Mucosa of gallbladder (tissue), 1 donor: ENCODE data around the gene TUBA4A. TPM values are rescaled to one million over a fixed set of nuclear protein-coding genes. Genes with fewer than 3 reads are reported as not detected.
A peak's percentile ranks its signal among the peaks of the same experiment; 100 is the strongest.
"Not testable (repeated sequence)": the region's sequence is repeated elsewhere in the genome, so short reads cannot be mapped to it uniquely, and the experiment has no call there.

Experiments
- DNase-seq: peaks from one replicate; pipeline ENCODE4 v3.0.0-alpha.2; 2020; ENCODE audit warnings: low spot score
- total RNA-seq: library from RNA; stranded (reverse); gene quantifications from one replicate; pipeline ENCODE4 v1.2.1, GENCODE V29; 2021
- donor health status: DM: no; HTN: no; CAD: no.

The TUBA4A gene
- total RNA-seq: 40.6 TPM

DNA sequence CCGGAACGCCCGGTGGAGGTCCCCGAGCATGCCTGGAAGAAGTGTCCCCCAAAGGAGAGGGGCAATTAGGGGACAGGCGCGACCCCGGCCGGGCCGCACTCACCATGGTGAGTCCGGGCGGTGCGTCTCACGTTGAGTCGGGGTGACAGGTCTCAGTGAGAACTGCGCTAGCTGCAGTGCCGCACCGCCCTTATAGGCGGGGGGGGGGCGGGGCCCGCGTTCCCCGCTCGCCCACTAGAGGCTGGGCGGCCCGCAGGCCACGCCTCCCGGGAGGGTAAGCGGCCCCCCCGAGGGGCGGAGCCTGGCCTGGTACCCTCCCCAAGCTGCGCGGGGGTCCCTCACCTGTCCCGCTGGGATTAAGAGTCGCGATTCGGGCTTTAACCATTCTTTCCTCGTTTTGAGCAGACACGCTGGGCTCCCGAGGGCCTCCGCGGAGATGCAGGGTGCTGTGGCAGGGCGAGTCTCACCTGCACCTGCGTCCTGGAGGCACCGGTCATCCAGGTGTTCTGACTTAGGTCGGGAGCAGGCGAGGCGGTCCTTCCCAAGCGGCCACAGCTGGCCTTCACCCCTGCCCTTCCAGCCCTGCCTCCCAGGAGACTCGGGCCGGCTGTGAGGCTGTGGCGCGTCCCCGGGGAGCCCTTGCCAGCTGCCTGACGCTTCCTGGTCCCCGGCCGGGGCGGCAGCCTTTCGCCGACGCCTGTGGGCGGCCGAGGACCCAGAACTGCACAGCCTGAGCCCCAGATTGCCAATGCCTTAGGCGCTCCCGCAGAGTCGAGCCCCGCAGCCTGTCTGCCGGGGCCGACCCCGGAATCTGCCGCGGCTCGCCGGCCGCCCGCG, at the start of gene TUBA4A:
TUBA4A (minus strand) TSS at position 166 of the 837 bp plus-strand sequence; CDS start at position 106, 60 bp downstream.
- peak; percentile 87 for DNase-seq

- no peak for DNase-seq
Measured at GRCh38 chr2:219302412-219302968, 48.8 kb upstream of the TUBA4A start.

GRCh38 chr2:219300022-219300421, 46.3 kb upstream of the TUBA4A start:
- DNase-seq: no peak

GRCh38 chr2:219299372-219299760, 45.6 kb upstream of the TUBA4A start:
- no peak for DNase-seq

DNA sequence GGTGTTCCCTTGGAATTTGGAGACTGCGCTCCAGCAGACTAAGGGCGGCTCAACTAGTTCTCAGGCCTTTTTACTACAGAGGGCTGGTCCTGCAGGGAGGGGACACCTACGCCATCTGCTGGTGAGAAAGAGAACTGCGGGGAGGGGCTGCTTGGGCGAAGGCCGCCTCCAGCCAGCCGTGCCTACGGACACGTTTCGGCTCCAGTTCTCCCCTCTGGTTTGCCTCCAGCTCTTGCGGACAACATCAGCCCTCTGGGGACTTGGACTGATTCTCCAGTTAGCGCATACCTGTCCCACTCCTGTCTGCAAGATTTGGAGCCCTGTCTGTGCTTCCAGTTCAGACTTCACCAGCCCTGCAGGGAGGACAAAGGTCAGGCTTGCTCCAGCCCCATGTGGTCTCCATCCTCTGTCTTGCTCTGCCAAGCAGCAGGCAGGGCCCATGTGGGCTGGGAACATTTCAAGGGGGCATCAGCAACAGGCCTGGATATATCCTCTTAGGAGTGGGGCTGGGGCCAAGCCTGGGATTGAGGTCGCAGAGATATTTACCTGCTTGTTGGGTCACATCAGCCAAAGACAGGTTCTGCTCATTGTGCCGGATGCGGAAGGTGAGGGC, 45.1 kb upstream of the TUBA4A start:
- peak; percentile 92 for DNase-seq

DNA sequence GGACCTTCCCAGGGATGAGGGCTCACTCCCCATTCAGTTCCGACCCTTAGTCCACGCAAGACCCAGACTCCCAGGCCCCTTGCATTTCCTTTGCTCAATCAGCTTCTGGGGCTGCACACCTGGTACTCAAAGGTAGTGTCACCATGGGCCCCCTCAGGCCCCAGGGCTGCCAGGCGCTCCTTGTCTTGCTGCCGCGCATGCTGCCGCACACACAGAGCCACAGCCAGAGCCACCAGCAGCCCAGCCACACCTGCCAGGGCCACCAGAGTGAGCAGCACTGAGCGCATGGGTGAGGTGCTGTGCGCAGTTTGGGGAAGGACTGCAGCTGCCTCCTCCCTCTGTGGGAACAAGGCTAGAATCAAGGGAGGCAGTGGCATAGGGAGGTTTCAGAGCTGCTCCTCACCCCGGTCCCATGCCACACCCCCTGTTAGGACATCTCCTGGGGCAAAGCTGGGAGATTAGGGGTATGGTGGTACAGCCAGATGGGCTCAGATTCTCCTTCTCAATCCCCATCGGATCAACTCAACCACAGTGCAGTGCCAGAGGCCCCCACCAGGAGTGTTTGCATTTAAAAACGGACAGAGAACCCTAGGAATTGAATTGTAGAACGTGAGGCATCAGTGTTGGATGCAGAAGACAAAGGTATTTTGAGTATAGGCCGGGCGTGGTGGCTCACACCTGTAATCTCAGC, 44.2 kb upstream of the TUBA4A start:
- no peak for DNase-seq

DNA sequence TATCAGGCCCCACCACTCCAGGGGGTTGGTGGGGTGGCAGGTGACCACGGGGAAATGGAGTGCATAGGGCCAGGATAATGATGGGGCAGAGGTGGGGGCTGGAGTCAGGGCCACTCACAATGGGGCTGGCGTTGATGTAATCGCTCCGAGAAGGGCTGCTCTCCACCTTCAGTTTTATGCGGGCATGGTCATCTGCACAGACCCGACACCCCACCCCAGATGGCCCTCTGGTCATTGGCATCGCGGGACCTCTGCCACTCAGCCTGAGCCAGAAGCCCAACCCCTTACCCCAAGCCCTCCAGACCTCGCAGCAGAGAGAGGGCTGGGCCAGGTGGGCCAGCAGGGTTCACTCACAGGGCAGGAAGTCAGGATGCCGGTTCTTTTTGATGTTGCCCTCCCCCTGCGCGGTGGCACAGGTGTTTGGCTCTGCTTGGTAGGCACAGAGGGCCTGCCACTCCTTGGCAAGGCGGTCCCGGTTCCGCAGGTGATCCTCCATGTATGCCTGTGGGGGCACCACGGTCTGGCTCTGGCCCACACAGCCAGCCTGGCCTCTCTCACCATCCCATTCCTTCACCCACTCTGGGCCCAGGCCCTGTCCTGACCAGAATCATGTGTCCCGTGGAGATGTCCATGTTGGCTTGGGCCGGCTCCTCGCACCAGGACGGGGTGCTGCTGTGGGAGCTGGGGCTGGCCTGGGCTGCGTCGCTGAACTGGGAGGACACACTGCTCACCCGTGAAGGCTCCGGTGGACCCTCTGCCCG, 43.1 kb upstream of the TUBA4A start:
- DNase-seq: no peak

GRCh38 chr2:219296142-219296541, 42.4 kb upstream of the TUBA4A start:
- no peak for DNase-seq

DNA sequence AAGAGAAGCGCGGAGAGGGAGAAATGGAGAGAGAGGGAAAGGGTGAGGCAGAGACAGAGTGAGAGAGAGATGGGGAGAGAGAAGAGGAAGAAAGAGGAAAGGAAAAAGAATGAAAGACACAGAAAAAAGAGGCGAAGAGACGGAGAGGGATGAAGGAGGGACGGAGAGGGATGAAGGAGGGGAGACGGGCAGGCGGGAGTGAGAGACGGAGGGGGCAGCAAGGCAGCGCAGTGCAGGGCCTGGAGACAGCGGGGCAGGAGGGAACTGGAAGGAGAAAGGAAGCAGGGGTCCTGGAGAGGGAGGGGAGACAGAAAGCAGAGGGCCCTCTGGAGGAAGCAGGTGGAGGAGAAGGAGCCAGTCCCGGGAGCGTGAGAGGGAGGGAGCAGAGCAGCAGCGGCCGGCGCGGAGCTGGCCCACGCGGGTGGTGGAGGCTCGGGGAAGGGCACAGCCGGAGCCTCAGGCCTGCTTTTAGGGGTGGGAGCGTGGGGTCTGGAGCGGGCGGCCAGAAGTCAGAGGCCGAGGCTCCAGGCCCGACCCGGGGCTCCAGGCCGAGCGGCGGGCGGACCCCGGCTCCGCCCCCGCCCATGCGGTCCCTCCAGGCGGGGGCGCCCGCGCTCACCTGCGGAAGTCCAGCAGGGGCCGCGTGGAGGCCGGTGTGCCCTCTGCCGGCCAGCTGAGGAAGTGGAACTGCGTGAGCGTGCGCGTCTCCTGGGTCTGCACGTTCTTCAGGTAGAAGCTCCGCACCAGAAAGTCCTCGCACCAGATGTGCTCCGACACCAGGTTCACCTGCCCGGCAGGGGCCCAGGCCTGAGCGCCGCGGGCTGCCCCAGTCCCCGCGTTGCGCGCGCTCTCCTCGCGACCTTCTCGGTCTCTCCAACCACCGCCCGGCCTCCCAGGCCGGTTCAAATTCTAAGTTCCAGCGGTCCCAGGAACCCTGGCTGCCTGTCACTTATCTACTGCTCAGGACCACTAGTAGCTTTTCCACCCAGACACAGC, 40.9 kb upstream of the TUBA4A start:
- DNase-seq: peak; percentile 90

DNA sequence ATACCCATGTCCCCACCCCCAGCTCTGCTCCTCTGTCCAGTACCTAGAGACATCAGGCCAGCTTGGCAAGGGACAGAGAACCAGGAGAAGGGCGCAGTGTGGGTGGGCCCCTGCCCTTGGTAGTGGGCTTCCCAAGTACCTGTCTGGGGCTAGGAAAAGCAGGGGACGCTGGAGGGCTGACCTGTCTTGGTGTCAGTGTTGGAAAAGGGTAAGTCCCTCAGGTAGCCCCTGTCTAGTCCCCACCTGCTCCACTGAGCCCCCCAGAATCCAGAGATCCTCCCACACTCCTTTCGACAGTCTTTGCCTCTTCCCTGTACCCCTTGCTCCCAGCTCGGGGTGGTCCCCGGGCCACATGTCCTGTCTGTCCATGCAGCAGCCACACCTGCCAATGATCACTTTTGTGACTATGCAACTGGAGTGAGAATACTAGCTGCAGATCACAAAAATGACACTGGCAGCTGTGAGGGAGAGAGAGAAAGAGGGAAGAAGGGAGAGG, 40.1 kb upstream of the TUBA4A start:
- DNase-seq: no peak

GRCh38 chr2:219292616-219293015, 38.9 kb upstream of the TUBA4A start:
- DNase-seq: no peak

GRCh38 chr2:219291910-219292490, 38.3 kb upstream of the TUBA4A start:
- DNase-seq: no peak

DNA sequence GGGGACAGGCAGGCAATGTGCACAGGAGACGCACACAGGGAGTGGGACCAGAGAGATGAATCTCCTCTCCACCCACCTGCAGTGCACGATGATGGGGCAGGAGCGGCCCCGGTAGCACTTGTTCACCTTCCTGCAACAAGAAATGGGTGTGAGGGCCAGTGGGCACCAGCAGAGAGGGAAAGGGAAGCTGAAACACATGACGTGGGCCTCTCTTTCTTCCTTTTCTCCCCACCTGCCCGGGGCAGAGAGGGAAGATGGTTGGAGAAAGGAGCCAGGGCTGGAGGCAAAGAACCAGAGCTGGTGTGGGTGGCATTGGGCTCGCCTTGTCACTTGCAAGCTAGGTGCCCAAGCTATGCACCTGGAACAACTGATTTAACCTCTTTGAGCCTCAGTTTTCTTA, 37.7 kb upstream of the TUBA4A start:
- no peak for DNase-seq

DNA sequence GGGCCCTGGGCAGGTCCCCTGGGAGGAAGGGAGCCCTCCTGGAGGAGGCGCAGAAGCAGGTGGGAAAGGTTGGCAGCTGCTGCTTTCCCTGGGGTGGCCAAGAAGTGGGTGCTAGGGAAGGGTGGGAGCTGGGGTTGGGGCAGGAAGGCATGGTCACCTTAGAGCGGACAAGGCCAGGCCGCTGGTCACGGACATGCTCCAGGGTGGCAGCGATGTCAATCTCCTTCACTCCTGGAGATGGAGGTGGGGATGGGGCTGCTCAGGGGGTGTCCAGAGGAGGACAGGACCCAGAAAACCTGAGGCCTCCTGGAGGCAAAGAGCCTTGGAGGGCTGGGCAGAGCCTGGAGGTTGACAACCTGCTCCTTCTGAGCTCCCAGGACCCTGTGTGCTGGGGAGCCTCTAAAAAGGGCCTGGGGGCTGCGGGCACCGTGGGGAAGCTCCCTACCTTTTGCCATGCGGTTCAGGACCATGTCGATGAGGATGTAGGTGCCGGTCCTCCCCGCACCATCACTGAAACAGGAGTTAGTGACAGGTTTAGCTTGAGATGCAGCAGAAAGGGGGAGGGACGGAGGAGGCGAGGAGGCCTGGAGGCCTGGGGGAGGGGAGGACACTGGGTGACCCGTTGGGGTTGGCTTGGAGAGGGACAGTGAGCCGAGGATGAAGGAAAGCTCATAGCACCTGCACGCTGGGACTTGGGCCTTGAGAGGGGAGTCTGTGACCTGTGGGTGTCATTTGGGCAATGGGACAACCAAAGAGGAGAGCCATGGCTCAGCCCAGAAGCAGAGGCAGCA, 36.9 kb upstream of the TUBA4A start:
- DNase-seq: no peak

- DNase-seq: peak; percentile 51
Measured at GRCh38 chr2:219289537-219290361, 36.0 kb upstream of the TUBA4A start.

DNA sequence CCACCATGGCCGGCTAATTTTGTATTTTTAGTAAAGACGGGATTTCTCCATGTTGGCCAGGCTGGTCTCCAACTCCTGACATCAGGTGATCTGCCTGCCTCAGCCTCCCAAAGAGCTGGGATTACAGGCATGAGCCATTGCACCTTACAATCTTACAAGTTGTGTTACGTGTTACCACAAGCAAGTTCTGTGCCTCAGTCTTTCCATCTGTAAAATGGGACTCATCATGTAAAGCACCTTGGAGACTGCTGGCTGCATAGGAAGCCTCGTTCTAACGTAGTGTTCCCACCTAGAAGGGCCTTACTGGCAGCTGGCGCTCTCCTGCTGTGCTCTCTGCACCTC, 35.4 kb upstream of the TUBA4A start:
- DNase-seq: no peak

DNA sequence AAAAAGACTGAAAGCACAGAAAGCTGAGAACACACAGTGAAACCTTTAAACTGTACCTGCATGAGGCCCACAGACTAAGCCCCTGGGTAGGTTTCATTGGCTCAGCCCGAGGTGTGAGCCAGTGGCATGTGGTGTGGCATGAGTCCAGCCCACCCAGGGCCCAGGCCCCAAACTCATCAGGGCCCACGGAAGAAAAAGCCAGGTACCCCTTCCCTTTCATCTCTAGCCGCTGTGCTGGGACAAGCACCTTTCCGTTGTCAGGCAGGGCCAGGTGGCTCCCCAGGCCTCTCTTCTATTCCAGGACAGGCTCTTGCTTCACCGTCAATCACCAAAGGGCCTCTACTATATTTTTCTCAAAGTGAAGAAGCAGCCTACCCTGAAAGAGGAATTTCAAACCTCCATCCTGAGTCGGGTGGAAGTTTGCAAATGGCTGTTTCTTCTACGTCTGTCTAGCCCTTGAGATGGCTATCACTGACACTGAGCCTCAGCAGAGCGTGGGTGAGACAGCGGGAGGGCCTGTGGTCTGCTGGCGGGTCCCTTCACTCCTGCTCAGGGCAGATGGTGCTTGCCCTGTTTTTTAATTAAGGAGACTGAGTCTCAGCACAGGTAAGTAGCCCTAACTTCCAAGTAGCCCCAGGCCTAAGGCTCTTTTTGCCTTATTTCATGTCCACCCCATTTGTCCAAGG, 34.0 kb upstream of the TUBA4A start:
- no peak for DNase-seq

DNA sequence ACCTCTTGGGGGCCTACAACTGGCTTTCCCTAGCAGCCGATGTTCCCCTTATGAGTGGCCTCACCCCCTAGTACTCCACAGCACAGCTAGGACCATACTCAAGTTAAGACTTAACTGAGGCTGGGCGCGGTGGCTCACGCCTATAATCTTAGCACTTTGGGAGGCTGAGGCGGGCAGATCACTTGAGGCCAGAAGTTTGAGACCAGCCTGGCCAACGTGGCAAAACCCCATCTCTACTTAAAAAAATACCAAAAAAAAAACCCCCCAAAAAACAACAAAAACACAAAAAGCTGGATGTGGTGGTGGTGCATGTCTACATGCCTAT, 33.4 kb upstream of the TUBA4A start:
- DNase-seq: not testable (repeated sequence)
